Measurements from ENCODE around the gene KCNMB4.

KCNMB4 gene

DNA sequence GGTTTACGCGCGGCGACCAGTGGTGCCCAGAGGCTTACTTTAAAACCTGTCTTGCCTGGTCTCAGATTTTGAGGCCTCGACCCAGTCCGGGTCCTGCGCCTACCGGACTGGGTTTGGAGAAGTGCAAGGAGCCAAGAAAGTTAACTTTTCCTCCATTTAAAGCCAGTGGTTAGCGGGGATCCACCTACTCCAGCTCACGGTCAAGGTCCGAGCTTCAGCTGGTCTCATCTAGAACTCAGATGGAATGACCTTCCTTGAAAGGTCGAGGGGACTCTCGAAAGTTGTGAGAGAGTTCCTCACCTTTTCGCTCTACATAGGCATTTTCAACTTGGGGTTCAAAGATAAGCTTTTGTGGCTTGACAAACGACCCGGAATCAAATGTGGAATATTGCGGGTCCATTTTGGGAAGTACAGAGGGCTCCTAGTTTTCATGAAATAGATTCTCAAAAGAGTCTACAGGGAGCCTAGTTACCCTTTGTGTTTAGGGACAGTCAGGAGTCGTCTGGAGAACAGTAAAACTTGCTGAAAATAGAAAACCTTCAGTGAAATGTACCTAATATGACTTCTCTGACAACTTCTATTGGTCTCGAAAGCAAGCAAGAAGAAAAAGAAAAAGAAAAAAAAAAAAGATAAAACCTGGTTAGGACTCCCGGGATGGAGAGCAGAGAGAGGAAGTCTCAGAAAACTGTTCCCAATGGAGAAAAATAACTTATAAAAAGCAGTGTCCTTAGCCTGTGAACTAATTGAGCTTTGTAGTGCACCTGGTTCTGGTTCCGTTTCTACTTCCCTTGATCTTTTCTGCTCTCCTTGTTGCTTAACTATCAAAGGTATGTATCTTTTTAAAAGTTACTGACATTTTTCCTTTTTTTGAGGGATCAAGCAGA, 1.4 kb downstream of the KCNMB4 start:
- 0 out of 2 replicates have a peak, but pooled peaks have one; percentile 12 for TF ChIP-seq TAF1 (IDR thresholded peaks at IDR 0.05; ENCODE audit: low read depth)
- TF ChIP-seq, protein P1, sequence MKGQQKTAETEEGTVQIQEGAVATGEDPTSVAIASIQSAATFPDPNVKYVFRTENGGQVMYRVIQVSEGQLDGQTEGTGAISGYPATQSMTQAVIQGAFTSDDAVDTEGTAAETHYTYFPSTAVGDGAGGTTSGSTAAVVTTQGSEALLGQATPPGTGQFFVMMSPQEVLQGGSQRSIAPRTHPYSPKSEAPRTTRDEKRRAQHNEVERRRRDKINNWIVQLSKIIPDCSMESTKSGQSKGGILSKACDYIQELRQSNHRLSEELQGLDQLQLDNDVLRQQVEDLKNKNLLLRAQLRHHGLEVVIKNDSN (IDR thresholded peaks at IDR 0.05) = no peak

GRCh38 chr12:70372881-70373280, 6.8 kb downstream of the KCNMB4 start:
- TF ChIP-seq, protein P2, sequence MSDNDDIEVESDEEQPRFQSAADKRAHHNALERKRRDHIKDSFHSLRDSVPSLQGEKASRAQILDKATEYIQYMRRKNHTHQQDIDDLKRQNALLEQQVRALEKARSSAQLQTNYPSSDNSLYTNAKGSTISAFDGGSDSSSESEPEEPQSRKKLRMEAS (IDR thresholded peaks at IDR 0.05) = no peak
- TF ChIP-seq TCF12 (IDR thresholded peaks at IDR 0.05; ENCODE audit: low read depth) = no peak
- no peak for TF ChIP-seq FOXM1 (IDR thresholded peaks at IDR 0.05; ENCODE audit: borderline replicate concordance, low read depth)
- no peak for TF ChIP-seq CREB1 (IDR thresholded peaks at IDR 0.05; ENCODE audit: low read depth)
- TF ChIP-seq EGR1 (IDR thresholded peaks at IDR 0.05) = no peak
- TF ChIP-seq, protein P1 (IDR thresholded peaks at IDR 0.05) = no peak
- TF ChIP-seq TAF1 (IDR thresholded peaks at IDR 0.05; ENCODE audit: low read depth) = no peak
- TF ChIP-seq ZBTB7A (IDR thresholded peaks at IDR 0.05; ENCODE audit: low read depth) = no peak
- TF ChIP-seq NFIC (IDR thresholded peaks at IDR 0.05) = no peak
- TF ChIP-seq, protein P3, sequence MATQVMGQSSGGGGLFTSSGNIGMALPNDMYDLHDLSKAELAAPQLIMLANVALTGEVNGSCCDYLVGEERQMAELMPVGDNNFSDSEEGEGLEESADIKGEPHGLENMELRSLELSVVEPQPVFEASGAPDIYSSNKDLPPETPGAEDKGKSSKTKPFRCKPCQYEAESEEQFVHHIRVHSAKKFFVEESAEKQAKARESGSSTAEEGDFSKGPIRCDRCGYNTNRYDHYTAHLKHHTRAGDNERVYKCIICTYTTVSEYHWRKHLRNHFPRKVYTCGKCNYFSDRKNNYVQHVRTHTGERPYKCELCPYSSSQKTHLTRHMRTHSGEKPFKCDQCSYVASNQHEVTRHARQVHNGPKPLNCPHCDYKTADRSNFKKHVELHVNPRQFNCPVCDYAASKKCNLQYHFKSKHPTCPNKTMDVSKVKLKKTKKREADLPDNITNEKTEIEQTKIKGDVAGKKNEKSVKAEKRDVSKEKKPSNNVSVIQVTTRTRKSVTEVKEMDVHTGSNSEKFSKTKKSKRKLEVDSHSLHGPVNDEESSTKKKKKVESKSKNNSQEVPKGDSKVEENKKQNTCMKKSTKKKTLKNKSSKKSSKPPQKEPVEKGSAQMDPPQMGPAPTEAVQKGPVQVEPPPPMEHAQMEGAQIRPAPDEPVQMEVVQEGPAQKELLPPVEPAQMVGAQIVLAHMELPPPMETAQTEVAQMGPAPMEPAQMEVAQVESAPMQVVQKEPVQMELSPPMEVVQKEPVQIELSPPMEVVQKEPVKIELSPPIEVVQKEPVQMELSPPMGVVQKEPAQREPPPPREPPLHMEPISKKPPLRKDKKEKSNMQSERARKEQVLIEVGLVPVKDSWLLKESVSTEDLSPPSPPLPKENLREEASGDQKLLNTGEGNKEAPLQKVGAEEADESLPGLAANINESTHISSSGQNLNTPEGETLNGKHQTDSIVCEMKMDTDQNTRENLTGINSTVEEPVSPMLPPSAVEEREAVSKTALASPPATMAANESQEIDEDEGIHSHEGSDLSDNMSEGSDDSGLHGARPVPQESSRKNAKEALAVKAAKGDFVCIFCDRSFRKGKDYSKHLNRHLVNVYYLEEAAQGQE (IDR thresholded peaks at IDR 0.05; ENCODE audit: low read depth) = no peak
- no peak for TF ChIP-seq RAD21 (IDR thresholded peaks at IDR 0.05; ENCODE audit: low read depth)

DNA sequence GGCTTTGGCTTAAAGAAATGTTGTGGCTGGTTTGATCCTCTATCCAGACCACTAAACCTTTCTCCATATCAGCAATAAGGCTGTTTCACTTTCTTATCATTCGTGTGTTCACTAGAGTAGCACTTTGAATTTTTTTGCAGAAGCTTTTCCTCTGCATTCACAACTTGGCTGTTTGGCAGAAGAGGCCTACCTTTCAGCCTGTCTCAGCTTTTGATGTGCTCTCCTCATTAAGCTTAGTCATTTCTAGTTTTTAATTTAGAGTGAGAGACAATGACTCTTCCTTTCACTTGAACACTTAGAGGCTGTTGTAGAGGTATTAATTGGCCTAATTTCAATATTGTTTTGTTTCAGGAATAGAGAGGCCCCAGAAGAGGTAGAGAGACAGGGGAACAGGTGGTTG, 13.8 kb downstream of the KCNMB4 start:
- TF ChIP-seq RAD21 (IDR thresholded peaks at IDR 0.05; ENCODE audit: low read depth) (no peak), FOXM1 (IDR thresholded peaks at IDR 0.05; ENCODE audit: borderline replicate concordance, low read depth) (no peak), TEAD4 (IDR thresholded peaks at IDR 0.05) (no peak), CREB1 (IDR thresholded peaks at IDR 0.05; ENCODE audit: low read depth) (no peak), NFIC (IDR thresholded peaks at IDR 0.05) (no peak), ZBTB7A (IDR thresholded peaks at IDR 0.05; ENCODE audit: low read depth) (no peak), TCF12 (IDR thresholded peaks at IDR 0.05; ENCODE audit: low read depth) (no peak), TAF1 (IDR thresholded peaks at IDR 0.05; ENCODE audit: low read depth) (no peak), YY1 (IDR thresholded peaks at IDR 0.05; ENCODE audit: low read depth) (no peak), CEBPB (IDR thresholded peaks at IDR 0.05) (no peak), EGR1 (IDR thresholded peaks at IDR 0.05) (no peak), EP300 (IDR thresholded peaks at IDR 0.05; ENCODE audit: borderline replicate concordance) (no peak)
- TF ChIP-seq, protein P2 (IDR thresholded peaks at IDR 0.05) = no peak
- TF ChIP-seq, protein P1 (IDR thresholded peaks at IDR 0.05) = no peak
- TF ChIP-seq, protein P3 (IDR thresholded peaks at IDR 0.05; ENCODE audit: low read depth) = no peak

- TF ChIP-seq CEBPB (IDR thresholded peaks at IDR 0.05) (no peak), EP300 (IDR thresholded peaks at IDR 0.05; ENCODE audit: borderline replicate concordance) (no peak), ZBTB7A (IDR thresholded peaks at IDR 0.05; ENCODE audit: low read depth) (no peak), FOXM1 (IDR thresholded peaks at IDR 0.05; ENCODE audit: borderline replicate concordance, low read depth) (no peak), YY1 (IDR thresholded peaks at IDR 0.05; ENCODE audit: low read depth) (no peak), RAD21 (IDR thresholded peaks at IDR 0.05; ENCODE audit: low read depth) (no peak), NFIC (IDR thresholded peaks at IDR 0.05) (no peak), TEAD4 (IDR thresholded peaks at IDR 0.05) (no peak), EGR1 (IDR thresholded peaks at IDR 0.05) (no peak)
- TF ChIP-seq, protein P2 (IDR thresholded peaks at IDR 0.05) = no peak
Measured at GRCh38 chr12:70383484-70383883, 17.4 kb downstream of the KCNMB4 start.

DNA sequence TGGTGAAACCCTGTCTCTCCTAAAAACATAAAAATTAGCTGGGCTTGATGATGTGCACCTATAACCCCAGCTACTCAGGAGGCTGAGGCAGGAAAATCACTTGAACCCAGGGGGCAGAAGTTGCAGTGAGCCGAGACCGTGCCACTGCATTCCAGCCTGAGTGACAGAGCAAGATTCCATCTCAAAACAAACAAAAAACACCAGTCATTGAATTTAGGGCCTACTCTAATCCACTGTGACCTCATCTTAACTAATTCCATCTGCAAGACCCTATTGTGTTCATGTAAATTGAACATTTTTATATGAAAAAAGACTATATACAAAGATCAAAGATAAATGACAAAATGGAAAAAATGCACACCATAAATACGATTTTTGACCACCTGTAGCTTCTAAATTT, 17.8 kb downstream of the KCNMB4 start:
- TF ChIP-seq FOXM1 (IDR thresholded peaks at IDR 0.05; ENCODE audit: borderline replicate concordance, low read depth) (no peak), RAD21 (IDR thresholded peaks at IDR 0.05; ENCODE audit: low read depth) (no peak), EGR1 (IDR thresholded peaks at IDR 0.05) (no peak), EP300 (IDR thresholded peaks at IDR 0.05; ENCODE audit: borderline replicate concordance) (no peak)
- TF ChIP-seq, protein P2 (IDR thresholded peaks at IDR 0.05) = no peak

Measured in Ishikawa (cell line).